Measurements from ENCODE around the gene HNF4A. TPM values are rescaled to one million over a fixed set of nuclear protein-coding genes. Genes with fewer than 3 reads are reported as not detected.

Gene HNF4A
- polyA plus RNA-seq, 12 donors: 0.04 to 40.5 (median 0.30) TPM; not detected in 6

DNA sequence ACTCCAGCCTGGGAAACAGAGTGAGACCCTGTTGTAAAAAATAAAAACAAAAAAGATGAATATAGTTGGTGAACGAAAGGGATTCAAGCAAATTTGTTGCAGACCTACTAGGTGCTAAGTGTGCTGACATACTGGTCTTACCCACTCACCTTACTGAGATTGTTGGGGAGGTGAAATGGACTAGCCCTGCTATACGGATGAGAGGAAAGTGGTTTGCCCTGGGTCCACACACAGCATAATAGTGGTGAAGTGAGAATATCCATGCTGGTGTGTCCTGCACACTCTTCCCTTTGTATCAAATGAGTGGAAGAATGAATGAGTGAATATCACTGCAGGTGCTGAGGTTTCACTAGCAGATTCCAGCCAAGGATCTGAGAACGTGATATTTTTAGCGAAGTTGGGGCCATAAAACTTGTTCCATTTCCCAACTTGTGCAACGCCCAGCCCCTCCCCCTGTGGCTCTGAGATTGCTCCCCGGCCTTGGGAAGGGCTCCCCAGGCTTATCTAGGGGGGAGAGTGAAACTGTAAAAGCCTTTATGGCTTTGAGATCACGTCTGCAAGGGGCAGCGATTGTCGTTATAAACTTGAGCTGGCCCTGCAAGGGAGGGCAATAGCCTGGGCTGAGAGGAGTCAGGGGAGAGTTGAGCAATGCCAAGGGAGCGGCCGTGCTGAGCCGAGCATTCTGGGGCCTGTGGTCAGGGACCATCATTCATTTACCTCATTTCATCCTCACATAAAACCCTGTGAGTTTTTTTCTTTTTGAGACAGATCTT lies 87.0 kb downstream of the HNF4A start:
- no peak for DNase-seq

DNA sequence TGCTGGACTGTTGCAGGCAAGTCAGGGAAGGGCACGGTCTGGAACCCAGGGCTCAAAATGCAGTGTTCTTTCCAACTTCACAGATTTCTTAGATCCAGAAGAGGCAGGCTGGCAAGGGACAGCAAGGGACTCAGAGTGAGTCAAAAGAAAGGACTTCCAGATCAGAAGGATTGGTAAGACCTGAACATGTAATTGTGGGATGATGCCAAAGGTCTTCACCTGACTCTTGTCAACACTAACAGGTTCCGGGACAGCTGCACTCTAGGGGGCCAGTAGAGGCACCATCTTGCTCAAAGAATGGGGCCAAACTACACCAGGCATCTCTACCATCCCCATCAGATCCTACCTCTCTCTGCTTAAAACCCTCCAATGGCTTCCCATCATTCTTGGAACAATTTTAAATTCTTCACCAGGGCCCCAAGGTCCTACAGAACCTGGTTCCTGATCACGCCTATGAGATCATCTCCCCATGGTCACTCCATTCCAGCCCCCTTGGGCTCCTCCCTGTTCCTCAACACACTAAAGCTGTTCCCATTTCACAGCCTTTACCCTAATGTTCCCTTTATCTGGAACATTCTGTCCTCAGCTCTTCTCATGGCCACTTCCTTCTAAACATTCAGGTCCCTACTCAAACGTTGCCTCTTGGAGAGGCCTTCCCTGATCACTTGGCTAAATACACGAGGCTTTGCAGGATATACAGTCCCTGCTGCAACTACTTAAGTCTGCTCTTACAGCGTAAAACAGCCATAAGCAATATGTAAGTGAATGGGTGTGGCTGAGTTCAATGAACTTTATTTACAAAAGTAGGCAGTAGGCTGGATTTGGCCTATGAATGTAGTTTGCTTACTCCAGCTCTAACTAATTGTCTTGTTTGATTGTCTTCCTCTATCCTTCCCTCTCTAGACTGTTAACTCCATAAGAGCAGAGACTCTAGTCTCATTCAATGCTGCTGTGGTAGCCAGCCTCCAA lies 90.5 kb downstream of the HNF4A start:
- DNase-seq: no peak

DNA sequence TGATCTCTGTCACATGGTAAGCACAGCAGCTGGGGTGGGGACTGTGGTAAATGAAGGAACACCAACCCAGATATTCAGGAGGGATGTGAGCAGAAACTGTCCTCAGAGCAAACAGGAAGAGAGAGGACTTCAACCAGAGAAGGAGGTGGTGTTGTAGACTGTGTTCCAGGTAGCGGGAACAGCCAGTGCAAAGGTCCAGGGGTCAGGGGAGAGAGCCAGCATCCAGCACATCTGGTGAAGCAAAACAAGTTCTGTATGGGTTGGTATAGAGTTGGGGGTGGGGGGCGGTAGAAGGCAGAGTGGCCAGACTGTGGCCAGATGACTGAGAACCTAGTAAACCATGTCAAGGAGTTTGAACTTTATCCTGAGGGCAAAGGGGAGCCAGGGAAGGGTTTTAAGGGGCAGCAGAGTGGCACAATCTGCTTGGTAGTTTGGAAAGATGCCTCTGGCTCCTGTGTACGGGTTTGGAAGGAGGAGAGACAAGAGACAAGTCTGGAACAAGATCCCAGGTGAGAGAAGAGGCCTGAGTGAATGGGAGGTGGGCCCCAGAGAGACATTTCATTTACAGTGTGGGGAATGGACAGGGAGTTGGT lies 92.4 kb downstream of the HNF4A start:
- DNase-seq: no peak

DNA sequence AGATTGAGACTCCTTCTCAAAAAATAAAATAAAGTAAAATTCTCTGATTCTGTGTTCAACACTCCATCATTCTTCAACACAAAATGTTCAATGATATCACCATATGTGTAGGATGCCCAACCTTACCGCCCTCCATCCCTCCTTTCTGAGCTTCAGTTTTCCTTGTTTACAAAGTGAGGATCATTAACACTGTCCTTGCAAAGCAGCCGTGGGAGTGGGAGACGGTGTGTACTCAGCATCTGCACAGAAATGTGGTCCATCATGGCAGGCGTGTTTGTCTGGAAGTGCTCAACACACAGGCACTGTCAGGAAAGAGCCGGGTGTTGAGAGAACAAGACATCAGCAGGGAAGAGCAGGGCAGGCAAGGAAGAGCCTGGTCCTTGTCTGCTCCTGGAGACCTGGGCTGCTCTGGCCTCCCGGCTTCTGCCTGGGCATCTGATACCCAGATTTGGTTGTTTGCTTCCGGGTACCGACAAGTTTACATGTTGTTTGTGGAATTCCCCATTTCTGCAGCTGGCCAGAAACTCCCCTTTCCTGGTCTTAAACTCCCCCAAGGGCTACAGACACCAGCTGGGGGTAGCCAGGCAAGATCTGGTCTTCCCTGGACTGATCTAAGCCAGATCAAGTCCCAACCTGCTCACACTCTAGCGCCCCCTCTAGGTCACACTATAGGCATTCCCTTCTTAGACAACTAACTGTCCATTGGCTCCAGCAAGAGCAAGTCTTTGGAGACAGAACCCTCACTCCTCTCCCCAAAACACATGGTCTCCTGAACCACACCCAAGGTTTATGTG lies 93.5 kb downstream of the HNF4A start:
- DNase-seq: no peak

DNA sequence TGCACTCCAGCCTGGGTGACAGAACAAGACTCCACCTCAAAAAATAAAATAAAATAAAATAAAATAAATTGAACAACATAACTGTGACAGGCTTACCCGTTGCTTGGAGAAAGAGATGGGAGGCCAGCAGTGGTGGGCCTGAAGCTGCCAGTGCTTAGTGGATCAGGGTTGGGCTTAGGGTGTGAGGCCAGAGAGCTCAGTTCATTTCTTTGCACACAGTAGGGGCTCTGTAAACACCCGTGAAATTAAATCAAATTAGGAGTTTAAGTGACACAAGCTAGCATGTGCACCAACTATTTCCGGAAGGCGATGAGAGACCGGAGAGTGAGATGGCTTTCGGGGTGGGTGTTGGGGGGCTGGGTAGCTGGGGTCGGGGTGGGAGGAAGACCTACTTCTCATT lies 94.4 kb downstream of the HNF4A start:
- no peak for DNase-seq

DNA sequence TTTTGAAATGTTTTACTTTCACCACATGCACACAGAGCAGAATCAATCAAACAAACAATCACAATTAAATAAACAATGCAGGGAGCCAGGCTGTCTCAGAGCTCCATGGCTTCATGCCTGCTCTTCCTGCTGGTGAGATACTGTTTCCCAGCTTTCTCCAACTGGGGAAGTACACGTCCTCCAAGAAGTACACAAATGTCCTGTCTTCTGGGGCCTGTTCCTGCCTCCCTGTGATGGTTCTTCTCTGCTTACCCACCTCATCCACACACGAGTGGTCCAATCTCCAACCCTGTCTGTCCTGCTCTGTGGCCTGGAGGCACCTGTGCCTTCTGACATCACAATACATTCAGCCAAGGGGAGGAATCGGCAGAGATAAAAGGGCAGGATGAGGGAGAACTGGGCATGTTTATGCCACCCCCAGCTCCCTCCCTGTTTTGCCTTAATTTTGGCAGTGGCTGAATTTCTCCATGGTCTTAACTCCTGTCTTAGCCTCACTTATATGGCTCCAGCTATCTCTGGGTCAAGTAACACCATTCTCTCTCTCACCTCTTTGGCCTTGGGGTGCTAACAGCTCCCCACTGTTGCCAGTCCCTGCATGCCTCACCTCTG lies 94.9 kb downstream of the HNF4A start:
- no peak for DNase-seq

DNA sequence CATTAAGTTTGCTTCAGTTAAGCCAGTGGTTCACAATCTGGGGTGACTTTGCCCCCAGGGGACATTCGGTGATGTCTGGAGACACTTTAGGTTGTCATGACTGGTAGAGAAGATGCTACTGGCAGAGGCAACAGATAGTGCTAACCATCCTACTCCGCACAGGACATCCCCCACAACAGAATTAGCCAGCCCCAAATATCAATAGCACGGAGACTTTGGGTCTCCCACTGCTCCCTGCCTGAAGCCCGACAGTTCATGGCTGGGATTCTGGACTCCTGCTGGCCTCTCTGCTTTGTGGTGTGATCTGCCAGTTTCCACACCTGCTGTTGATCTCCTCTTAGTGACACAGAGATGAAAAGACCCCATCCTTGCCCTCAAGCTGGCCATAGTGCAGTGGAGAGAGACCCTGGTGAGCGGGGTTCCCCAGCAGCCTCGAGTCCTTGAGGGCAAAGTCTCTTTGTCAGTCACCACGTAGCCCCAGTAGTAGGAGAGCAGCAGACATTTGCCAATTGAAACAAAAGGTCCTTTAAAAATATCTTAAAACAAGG lies 95.5 kb downstream of the HNF4A start:
- no peak for DNase-seq

DNA sequence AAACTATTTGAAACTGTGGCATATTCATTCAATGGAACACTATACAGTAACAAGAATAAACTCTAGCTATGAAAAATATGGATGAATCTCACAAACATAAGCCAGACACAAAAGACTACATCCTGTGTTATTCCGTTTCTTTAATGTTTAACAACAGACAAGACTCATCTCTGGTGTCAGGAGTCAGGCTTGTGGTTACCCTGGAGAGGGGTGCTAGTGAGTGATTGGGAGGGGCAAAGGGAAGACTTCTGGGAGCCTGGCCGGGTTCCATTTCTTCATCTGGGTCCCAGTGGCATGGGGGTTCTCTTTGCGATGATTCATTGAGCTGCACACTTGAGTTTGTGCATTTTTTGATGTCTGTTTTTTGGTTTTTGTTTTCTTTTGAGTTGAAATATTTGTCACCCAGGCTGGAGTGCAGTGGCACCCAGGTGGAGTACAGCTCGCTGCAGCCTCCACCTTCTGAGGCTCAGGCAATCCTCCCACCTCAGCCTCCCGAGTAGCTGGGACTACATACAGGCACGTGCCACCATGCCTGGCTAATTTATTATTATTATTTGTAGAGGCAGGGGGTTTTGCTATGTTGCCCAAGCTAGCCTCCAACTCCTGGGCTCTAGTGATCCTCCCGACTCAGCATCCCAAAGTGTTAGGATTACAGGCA lies 98.9 kb downstream of the HNF4A start:
- no peak for DNase-seq

DNA sequence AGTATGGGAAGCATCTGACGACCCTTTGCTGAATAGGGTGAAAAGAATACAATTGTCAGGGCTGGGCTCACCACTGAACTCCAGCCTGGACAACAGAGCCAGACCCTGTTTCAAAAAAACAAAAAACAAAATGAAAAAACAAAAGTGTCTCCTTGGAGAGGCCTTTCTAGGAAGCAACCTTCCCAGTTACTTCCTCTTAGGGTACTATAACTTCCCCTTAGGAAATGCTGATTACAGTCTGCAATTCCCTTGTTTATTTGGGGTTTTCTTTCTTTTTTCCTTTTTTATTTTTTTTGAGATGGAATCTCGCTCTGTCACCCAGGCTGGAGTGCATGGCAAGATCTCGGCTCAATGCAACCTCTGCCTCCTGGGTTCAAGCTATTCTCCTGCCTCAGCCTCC lies 99.6 kb downstream of the HNF4A start:
- no peak for DNase-seq

DNA sequence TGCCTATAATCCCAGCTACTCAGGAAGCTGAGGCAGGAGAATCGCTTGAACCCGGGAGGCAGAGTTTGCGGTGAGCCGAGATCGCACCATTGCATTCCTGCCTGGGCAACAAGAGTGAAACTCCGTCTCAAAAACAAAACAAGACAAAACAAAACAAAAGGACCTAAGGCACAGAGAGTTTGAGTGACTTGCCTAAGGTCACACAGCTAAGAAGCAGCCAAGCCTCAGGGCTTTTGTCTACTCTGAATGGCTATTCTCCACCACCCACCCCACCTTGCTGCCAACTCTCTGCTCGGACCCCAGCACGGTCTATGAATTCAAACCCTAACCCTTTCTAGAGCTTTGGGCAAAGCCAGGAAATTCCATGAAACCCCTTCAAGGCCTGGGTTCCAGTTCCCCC lies 101.1 kb downstream of the HNF4A start:
- no peak for DNase-seq

DNA sequence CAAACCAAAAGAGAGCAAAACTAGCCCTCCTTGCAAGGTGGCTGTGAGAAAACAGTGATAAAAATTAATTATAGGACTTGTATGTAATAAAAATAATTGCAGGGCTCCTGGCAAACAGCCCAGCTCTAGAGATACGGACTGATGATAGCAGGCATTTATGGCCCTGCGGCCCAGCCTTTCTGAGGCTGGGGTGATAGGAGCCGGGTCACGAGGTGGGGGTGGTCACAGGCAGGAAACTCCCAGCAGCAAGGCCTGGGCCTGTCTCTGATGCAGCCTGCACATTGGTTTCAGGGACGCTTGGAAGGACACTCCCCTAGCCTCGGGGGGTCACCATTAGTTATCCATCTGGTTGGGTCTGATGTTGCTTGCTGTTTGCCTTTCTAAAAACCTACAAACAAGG lies 101.5 kb downstream of the HNF4A start:
- DNase-seq: no peak

DNA sequence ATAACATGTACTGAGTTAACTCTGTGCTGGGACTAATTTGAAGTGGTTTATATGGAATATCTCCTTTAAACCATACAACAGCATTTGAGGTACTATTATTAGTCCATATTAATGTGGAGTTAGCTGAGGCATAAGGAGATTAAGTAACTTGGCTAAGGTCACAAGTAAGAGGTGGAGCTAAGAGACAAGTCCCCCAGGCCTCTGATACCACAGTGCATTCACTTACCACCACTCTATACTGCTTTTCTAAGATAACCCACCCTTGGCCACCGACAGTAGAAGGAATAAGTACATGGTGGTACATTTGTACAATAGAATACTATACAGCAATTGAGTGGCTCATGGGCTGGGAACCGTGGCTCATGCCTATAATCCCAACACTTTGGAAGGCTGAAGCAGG lies 103.8 kb downstream of the HNF4A start:
- DNase-seq: no peak

DNA sequence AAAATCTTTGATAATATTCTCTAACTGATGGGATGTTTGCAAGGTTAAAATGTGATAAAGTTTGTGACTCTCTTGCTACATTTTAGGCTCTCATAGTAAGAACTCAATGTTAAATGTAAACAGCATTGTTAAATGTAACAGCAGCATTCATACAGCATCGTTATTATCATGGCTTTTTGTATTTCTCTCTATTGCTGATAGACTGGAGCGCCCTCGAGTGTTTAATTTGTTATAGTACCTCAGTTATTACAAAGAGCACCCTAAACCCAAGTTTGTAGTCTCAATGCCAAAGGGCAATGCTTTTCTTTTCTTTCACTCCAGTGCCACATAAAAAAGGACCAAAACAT lies 105.3 kb downstream of the HNF4A start:
- DNase-seq: no peak

DNA sequence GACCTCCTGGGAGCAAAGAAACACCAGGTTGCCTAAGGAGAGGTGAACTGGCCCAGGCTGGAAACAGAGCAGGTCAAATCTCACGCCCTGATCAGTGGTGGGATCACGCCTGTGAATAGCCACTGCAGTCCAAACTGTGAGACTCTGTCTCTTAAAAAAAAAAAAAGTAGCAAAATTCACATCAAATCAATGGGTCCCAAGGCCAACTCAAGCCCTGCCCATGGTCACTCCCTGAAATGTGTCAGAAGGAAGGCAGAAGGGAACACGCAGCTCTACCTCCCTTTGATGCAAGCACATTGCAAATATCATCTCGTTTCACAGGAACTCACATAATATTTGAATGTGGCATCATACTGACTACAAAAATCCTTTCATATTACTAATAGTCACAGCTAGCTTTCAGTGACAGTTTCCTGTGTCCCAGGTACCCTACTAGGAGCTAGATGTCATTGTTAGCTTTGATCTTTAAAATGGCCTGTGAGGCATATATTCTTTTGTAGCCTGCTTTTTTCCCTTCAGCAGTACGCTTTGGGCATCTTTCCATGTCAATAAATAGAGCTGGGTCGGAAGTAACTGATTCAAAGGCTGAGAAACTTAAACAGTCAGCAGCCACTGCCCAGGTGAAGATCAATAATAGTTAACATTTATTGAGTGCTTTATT lies 105.8 kb downstream of the HNF4A start:
- no peak for DNase-seq

DNA sequence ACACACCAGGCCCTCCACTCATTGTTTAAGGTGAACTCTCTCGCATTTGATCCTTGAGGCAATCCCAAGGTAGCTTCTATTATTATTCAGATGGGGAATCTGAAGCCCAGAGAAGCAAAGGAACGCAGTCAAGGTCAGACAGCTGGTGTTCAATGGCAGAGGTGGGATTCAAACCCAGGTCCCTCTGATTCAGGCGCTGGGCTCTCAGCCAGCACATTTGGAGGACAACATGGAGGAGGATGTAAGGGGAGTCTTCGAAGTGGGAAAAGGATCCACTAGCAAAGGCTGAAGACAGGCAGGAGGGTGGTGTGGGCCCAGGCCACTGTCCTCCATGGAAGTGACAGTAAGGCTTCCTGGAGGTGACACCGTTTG lies 106.3 kb downstream of the HNF4A start:
- no peak for DNase-seq

DNA sequence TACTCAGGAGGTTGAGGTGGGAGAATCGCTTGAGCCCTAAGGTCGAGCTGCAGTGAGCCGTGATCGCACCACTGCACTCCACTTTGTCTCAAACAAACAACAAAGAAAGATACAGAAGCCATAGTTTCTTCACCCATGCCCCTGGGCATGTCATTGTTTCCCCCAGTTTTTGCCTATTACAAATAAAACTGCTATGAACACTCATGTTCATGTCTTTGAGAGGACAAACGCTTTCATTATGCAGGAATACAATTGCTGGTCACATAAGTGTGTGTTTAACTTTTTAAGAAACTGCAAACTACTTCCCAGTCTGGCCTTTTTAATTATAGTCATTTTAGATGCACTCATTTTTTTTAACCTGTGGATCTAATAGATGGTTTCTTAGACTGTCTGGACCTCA lies 108.0 kb downstream of the HNF4A start:
- no peak for DNase-seq

DNA sequence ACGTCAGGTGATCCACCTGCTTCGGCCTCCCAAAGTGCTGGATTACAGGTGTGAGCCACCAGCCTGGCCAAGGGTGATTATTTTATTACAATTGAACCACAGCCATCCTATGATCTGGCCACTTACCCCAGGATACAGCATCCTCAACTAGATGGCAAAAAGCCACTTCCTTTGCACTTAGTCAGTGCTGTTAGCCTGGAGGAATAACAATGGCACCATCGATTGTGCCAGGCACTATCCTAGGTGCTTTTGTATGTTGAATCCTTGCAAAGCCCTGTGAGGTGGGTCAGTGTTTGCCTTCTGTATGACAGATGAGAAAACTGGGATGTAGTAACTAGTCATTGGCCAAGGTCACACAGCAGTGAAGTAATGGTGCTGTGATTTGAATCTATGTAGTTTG lies 109.0 kb downstream of the HNF4A start:
- no peak for DNase-seq

DNA sequence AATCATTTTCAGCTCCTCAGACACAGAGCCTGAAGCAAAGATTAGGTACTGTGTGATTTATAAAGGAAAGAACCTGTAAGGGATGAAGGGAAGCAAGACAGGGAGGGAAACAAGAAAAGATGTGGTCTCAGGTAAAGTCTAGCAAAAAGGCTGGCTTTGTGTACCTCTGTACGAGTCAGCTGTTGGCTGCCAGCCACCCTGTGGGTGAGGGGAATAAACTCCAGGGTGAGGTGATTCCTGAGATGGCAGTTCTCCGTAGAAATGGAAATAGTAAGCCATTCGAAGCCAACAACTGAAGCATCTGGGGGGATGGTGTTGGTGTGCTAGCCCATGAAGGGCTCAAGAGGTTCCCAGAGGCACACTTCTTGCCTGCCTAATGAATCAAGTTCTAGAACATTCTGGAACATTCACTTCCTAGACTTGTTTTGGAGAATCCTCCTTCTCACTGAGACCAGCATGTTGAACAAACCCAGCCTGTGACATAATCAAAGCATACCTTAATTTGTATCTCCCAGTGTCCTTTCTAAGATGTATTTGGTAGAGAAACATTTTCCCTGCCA lies 109.6 kb downstream of the HNF4A start:
- DNase-seq: no peak

DNA sequence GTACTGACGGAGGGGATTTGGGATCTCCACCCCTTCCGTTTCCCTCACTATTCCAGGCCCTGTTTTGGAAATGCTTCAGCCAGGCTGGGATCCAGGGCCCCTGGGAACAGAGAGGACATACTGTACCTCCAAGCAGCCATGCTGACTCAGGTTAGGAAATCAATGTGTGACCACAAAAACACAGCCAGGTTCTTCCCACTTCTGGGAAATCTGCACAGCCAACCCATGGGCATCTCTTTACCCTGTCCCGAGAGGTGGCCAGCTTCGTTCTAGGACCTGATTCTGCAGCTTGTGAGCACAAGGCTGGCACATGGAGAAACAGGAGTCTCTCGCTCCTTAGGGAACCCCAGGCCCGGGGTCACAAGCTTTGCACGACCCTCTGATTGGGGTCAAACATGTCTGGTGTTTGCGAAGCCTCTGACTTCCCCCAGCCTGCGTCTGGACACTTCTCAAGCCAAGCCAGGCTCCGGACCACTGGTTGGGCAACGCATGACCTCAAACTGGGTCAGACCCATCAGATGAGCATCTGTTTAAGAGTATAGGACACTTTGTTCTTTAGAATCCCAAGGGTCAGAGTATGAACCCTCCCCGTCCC lies 111.9 kb downstream of the HNF4A start:
- DNase-seq: no peak
